Natural killer cell (primary cell): Measurements from ENCODE around the gene ZNF592. TPM values are rescaled to one million over a fixed set of nuclear protein-coding genes. Genes with fewer than 3 reads are reported as not detected.

ENCODE experiments used
- ATAC-seq, 3 donors: fragments of 150-1000 bp in 2 of 3; fragments of 200-7000 bp in 1 of 3; cut with Tn5 transposase; 1 replicate in 1 of 3; 2 replicates in 2 of 3; pipeline ENCODE4 v1.10.0; 2021; ENCODE audit warnings: mild to moderate bottlenecking in 2 of 3, moderate library complexity in 2 of 3
- DNase-seq, 2 donors: peaks; one replicate each; pipeline versions ENCODE4 v3.0.0 to v3.0.0-alpha.2; 2013 to 2021; ENCODE audit warnings: mixed read lengths in 1 of 2
- H3K27ac ChIP-seq: one replicate; pipeline ENCODE4 v1.5.1; 2013; ENCODE audit warnings: mild to moderate bottlenecking, low read length
- H3K27me3 ChIP-seq: one replicate; pipeline ENCODE4 v1.6.1; 2013; ENCODE audit warnings: low read length; ENCODE audit not compliant: control insufficient read depth, insufficient read depth
- H3K36me3 ChIP-seq: one replicate; pipeline ENCODE4 v1.6.1; 2013; ENCODE audit warnings: low read length; ENCODE audit not compliant: control insufficient read depth, insufficient read depth
- H3K4me1 ChIP-seq: one replicate; pipeline ENCODE4 v1.6.1; 2013; ENCODE audit warnings: low read length; ENCODE audit not compliant: control insufficient read depth, insufficient read depth
- H3K4me3 ChIP-seq: one replicate; pipeline ENCODE4 v1.5.1; 2013; ENCODE audit warnings: low read length
- H3K9me3 ChIP-seq: one replicate; pipeline ENCODE4 v1.6.1; 2013; ENCODE audit warnings: low read length; ENCODE audit not compliant: control insufficient read depth, insufficient read depth
- H3K27ac Mint-ChIP-seq, 2 donors: one replicate each; pipeline ENCODE4 v1.8.0; 2022; ENCODE audit warnings: mild to moderate bottlenecking in 2 of 2, mixed read lengths in 2 of 2, moderate library complexity in 1 of 2
- H3K27me3 Mint-ChIP-seq, 2 donors: one replicate each; pipeline ENCODE4 v1.8.0; 2022; ENCODE audit warnings: low read depth in 2 of 2, mixed read lengths in 2 of 2
- H3K36me3 Mint-ChIP-seq: one replicate; pipeline ENCODE4 v1.8.0; 2022; ENCODE audit warnings: mixed read lengths
- H3K4me1 Mint-ChIP-seq, 2 donors: one replicate each; pipeline ENCODE4 v1.8.0; 2022; ENCODE audit warnings: mixed read lengths in 2 of 2
- H3K4me3 Mint-ChIP-seq: one replicate; pipeline ENCODE4 v1.8.0; 2022; ENCODE audit warnings: mild to moderate bottlenecking, moderate library complexity, mixed read lengths
- H3K9me3 Mint-ChIP-seq, 2 donors: one replicate each; pipeline ENCODE4 v1.8.0; 2022; ENCODE audit warnings: mixed read lengths in 2 of 2
- CTCF ChIP-seq: fragments of 200-600 bp; IDR thresholded peaks from one replicate; pipeline ENCODE4 v1.8.0; 2022; ENCODE audit warnings: antibody characterized with exemption
- whole genome bisulfite sequencing: methylation state at CpG from one replicate; pipeline ENCODE4 v1.1.7; 2013; ENCODE audit warnings: missing lambda C conversion rate; ENCODE audit not compliant: insufficient coverage; 5-methylcytosine and 5-hydroxymethylcytosine counted together
- intact Hi-C: fragments of 100-400 bp; cut with micrococcal nuclease; formaldehyde crosslinking; loops from one replicate; pipeline ENCODE4 v1.14.2; 2022
- total RNA-seq, 4 donors: library from RNA; stranded (reverse); fragments of 120-200 nt in 1 of 4; gene quantifications; one replicate each; pipeline versions ENCODE4 v1.2.3 to v1.2.4, GENCODE V29; 2013 to 2022

ZNF592 gene
- total RNA-seq, 3 donors from 2014 or later (not counting 1 experiment from before 2014, with no cell fraction given): 38.0 to 43.8 (median 39.1) TPM

DNA sequence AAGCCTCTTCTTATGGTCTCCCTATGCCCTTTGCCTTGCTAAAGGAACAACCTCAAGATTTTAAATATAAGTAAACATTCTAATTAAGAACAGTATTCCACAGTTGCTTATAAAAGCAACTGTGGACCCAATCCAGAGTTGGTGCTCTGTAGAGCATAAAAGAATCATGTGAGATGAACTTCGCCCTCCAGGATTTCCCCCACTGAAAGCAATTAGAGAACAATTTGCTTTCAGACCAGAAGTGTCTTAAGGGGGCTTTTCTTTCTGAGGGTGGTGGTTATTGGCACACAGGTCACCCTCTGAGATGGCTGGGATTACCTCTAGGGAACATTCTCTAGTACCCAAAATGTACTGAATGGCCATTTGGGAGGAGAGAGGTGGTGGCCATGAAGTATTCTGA is 10.6 kb downstream of the ZNF592 start:
- peaks cover 28% of the 10 kb centered on the region for H3K4me1 ChIP-seq
- H3K27me3 ChIP-seq: no peaks in the 10 kb centered on the region
- no peak overlapping the region for H3K27ac ChIP-seq
- H3K4me3 ChIP-seq: no peak overlapping the region
- Mint-ChIP-seq H3K9me3 (no peaks in the 10 kb centered on the region), H3K4me3 (no peak overlapping the region), H3K27me3 (no peaks in the 10 kb centered on the region), H3K4me1 (peaks cover 15 to 23% of the 10 kb centered on the region in 2 donors), H3K27ac (no peak overlapping the region), H3K36me3 (no peaks in the 10 kb centered on the region)
- intact Hi-C loops: no loop called here
- no peak for ATAC-seq
- no peak for DNase-seq
- TF ChIP-seq CTCF: no peak
- WGBS: 85% methylated on average over 1 of the region's 1 CpG
- H3K9me3 ChIP-seq: no peaks in the 10 kb centered on the region
- H3K36me3 ChIP-seq: no peaks in the 10 kb centered on the region

DNA sequence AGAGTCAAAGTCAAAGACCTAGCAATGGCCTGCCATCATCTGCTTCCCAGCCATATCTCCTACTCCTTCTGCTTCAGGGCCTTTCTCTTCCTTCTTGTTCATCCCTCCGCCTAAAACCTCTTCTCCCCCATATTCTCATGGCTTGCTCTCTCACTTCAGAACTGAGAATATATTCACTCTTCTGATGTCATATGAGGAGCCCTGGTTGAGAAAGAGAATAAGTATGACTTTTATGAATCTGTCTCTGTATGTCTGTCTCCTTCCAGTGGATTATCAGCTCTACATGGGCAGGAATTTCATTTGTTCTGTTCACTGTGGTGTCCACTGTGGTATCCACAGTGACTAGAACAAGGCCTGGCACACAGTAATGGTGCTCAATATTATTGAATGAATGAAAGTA is 11.8 kb downstream of the ZNF592 start:
- Histone ChIP-seq H3K27me3 (no peaks in the 10 kb centered on the region), H3K36me3 (peaks cover 2% of the 10 kb centered on the region), H3K4me3 (no peak overlapping the region), H3K9me3 (no peaks in the 10 kb centered on the region), H3K4me1 (peaks cover 28% of the 10 kb centered on the region), H3K27ac (no peak overlapping the region)
- Mint-ChIP-seq H3K27ac (no peak overlapping the region), H3K36me3 (no peaks in the 10 kb centered on the region), H3K4me3 (no peak overlapping the region), H3K4me1 (peaks cover 16 to 27% of the 10 kb centered on the region in 2 donors), H3K9me3 (no peaks in the 10 kb centered on the region), H3K27me3 (no peaks in the 10 kb centered on the region)
- WGBS: 89% methylated on average over 1 of the region's 1 CpG
- DNase-seq: no peak
- intact Hi-C loops: no loop called here
- no peak for TF ChIP-seq CTCF
- ATAC-seq: no peak

DNA sequence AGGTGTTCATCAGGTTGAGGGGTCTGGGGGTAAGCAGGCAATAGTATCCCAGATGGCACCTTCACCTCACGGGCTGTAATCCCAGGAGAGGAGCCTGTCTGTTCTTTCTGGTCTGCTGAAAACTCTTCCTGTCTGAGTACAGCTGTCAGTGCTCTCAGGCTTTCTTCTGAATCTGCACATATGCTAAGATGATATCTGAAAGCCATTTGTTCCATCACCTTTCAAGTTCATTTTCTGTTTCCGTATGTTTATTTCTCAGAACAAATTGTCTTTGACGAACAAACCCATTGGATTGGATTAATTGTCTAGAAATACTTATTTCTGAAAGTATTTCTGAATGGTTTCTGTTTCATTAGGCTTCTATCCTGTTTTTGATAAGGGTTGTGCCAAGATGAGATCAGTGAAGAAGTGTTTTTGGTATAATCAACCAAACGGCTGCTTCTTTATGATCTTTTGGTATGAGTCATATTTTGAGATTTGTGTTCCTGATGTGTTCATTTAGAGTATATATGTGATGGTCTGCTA is 13.3 kb downstream of the ZNF592 start:
- Mint-ChIP-seq H3K4me1 (peaks cover 11 to 25% of the 10 kb centered on the region in 2 donors), H3K27ac (no peak overlapping the region), H3K9me3 (no peaks in the 10 kb centered on the region), H3K4me3 (no peak overlapping the region), H3K27me3 (no peaks in the 10 kb centered on the region), H3K36me3 (no peaks in the 10 kb centered on the region)
- Histone ChIP-seq H3K9me3 (no peaks in the 10 kb centered on the region), H3K4me3 (no peak overlapping the region), H3K4me1 (peaks cover 23% of the 10 kb centered on the region), H3K27ac (peak overlapping the region; percentile 5), H3K36me3 (peaks cover 9% of the 10 kb centered on the region), H3K27me3 (no peaks in the 10 kb centered on the region)
- peak in 1 of 3 donors; percentile 60 for ATAC-seq
- intact Hi-C loops: no loop called here
- WGBS: 39% methylated on average over 4 of the region's 4 CpGs
- peak in 1 of 2 donors; percentile 37 for DNase-seq
- TF ChIP-seq CTCF: no peak
